HG02678 (cell line): Measurements from ENCODE around the gene C20orf173.
"Not testable (repeated sequence)": the region's sequence is repeated elsewhere in the genome, so short reads cannot be mapped to it uniquely, and the experiment has no call there.

ENCODE experiments used
- ATAC-seq: cut with Tn5 transposase; IDR thresholded peaks from one replicate; pipeline ENCODE4 v1.9.1; 2021; ENCODE audit warnings: mild to moderate bottlenecking, moderate library complexity; ENCODE audit not compliant: unreplicated experiment

C20orf173 gene

GRCh38 chr20:35547329-35547728 lies 17.9 kb upstream of the C20orf173 start:
- no peak for ATAC-seq

DNA sequence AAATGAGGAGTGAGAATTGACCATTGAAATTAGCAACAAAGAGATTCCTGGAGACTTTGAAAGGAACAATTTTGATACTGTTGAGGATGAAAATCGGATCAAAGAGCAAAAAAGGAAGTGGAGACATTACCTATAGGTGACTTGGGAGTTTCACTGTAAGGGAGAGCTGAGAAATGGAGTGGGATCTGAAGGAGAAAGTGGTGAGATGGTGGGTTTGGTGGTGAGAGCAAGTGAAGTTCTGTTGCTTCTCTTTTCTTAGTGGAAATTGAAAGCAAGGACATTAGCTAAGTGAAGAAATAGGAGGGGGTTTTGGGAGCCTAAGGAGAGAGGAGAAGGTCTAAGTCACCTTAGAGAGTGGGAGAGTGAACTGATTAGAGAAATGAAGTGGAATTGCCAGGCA lies 16.7 kb upstream of the C20orf173 start:
- ATAC-seq = no peak

GRCh38 chr20:35544941-35545340 lies 15.5 kb upstream of the C20orf173 start:
- ATAC-seq = not testable (repeated sequence)

- no peak for ATAC-seq
Measured at GRCh38 chr20:35544436-35544835, 15.0 kb upstream of the C20orf173 start.

DNA sequence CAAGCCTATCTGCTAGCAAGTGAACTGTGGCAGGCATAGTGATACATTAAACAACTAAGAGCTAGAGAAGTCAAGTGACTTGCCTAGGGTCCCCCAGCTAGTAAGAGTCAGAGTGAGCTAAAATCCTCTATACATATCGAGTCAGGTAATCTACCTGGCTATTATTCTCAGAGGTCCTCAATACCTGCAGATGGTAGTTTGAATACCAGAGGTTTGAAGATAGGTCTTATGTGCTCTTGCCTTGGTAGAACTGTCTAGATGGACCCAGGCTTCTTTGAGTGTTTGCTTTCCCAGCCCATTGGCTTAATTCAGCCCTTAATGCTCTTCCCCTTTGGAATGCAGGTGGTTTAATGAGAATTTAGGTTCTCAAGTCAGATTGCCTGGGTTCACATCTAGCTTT lies 13.5 kb upstream of the C20orf173 start:
- no peak for ATAC-seq

DNA sequence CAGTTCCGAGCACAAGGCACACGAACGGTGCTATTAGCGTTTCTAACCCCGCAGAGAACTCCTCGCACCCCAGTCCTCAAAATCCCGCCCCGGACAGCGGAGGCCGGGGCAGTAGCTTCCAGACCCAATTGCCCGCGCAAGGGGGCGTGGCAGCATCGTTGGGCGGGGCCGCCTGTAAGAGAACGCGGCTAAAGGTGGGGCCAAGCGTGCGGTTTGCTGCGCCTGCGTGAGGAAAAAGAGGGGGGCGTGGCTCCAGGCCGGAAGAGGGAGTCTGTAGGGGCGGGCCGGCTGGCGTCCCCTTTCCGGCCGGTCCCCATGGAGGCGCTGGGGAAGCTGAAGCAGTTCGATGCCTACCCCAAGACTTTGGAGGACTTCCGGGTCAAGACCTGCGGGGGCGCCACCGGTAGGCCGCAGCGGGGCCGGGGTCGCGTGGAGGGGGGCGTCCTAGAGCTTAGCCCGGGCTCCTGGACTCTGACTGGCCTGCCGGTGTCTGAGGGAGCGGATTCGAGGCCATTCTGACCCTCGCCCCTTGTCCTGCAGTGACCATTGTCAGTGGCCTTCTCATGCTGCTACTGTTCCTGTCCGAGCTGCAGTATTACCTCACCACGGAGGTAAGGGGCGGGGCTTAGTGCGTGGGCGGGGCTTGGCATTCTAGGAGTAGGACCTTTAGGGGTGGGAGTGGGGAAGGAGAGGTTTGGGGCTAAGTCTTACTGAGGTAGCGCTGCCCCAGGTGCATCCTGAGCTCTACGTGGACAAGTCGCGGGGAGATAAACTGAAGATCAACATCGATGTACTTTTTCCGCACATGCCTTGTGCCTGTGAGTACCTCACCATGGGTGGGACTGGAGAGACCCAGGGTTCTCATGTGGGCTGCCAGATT lies 12.6 kb upstream of the C20orf173 start, which contains the start of gene ERGIC3:
ERGIC3 (plus strand) TSS at position 296 of the 880 bp plus-strand sequence; CDS start at position 316, 20 bp downstream.
- ATAC-seq = peak; percentile 84

- ATAC-seq = no peak
Measured at GRCh38 chr20:35541118-35541782, 11.8 kb upstream of the C20orf173 start.

GRCh38 chr20:35539756-35540212 lies 10.3 kb upstream of the C20orf173 start:
- peak; percentile 74 for ATAC-seq

DNA sequence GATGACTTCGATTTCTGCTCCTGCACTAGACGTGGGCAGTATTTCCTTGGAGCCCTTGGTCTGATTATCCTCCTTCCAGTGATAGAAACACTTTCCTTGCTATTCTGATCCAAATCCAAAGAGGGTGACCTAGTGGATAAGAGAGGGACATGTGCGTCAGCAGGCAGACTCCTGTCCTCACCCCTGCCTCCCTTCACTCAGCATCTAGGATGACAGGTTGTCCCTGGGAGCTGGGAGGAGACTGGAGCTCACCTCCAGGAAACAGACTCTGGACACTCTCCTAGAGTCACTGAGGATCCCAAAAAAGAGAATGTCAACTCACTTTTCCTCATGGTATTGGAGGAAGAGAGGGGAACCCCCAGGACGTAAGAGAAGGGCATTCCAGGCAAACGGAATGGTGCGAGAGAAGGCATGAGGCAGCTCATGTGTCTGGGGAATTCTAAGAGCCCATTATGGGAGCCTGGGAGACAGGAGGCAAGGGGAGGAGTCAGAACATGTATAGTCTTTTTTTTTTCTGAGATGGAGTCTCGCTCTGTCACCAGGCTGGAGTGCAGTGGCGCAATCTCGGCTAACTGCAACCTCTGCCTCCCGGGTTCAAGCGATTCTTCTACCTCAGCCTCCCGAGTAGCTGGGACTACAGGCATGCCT lies 2.2 kb downstream of the C20orf173 start:
- no peak for ATAC-seq

DNA sequence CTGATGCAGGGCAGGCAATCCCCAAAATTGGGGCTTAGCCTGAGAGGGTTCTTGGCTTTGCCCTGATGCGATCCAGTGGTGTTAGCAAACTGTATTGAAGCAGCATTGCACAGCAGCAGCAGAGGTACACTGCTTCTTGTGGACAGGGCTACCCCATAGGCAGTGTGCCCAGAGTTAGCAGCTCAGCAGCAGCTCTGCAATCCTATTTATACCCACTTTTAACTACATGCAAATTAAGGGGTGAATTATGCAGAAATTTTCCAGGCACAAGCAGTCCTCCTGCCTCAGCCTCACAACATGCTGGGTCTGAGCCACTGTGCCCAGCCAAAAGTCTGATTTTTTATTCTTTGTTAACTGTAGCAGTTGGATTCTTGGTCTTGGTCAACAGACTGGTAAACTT lies 3.8 kb downstream of the C20orf173 start:
- no peak for ATAC-seq

GRCh38 chr20:35523298-35523888 lies 6.1 kb downstream of the C20orf173 start:
- ATAC-seq = no peak

DNA sequence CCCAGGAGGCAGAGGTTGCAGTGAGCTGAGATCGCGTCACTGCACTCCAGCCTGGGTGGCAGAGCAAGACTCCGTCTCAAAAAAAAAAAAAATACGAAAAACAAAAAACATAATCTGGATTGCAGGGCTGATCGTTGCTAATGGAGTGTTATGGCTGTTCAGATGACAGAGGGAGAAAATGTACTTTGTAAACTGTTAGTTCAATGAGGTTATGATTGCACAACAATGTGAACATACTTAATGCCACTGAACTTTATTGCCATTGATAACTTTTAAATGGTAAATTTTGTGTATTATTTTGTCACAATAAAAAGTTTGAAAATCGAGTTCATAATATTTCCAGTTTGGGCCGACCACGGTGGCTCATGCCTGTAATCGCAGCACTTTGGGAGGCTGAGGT lies 10.5 kb downstream of the C20orf173 start:
- no peak for ATAC-seq

DNA sequence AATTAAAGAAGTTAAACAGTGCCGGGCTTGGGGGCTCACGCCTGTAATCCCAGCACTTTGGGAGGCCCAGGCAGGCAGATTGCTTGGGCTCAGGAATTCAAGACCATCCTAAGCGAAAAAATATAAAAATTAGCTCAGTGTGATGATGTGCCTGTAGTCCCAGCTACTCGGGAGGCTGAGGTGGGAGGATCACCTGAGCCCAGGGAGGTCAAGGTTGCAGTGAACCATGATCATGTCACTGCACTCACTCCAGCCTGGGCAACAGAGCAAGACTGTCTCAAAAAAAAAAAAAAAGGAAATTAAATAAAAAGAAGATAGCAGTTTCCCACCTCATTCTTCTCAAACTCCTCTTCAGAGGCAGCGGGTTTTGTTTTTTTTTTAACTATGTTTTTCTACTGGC lies 11.7 kb downstream of the C20orf173 start:
- ATAC-seq = not testable (repeated sequence)

GRCh38 chr20:35517125-35517524 lies 12.3 kb downstream of the C20orf173 start:
- no peak for ATAC-seq

DNA sequence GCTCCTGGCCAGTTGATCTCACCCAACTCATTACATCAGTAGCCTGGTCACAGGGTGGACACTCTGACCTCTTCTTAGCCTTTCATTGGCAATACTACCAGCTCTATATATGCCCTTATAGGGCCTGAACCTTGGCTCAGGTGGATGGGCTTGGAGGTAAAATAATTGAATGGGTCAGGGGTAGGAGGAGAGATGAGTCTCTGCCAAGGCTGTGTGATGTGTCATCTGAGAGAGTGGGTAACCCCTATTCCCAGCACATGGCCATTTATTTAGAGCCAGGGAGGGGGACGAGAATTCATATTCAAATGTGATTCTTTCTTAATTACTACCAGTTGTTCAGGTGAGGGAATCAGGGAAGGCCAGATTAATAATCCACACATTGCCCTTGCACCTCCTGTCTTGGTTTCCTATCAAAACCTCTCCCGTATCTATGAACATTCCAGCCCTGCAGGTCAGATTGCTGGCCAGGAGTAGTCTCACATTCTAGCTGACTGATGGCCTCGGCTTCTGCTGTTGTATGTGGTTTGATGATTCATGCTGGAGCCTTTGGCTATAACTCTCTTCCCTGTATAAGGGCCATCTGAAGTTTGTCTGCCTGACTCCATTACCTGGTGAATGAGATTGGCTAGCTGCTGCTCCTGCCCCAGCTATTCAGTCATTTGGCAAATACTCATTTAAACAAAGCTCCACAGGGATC lies 13.4 kb downstream of the C20orf173 start:
- ATAC-seq = no peak

DNA sequence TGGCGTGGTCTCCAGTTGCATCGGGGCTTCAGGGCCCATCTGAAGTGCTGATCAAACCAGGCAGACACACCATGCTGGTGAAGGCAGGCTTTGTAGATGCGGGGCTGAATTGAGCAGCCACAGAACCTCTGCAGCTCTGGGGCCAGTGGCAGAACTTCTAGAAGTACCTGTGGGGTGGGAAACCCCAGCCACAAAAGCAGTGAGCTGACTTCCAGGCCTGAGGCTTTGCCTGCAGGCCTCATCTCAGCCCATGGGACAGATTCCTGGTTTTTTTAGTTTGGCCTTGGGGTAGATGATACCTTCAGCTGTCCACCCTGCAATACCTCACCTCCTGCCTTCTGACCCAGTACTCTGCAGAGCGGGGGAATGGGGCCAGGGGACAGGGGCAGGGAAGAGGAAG lies 14.1 kb downstream of the C20orf173 start:
- no peak for ATAC-seq

DNA sequence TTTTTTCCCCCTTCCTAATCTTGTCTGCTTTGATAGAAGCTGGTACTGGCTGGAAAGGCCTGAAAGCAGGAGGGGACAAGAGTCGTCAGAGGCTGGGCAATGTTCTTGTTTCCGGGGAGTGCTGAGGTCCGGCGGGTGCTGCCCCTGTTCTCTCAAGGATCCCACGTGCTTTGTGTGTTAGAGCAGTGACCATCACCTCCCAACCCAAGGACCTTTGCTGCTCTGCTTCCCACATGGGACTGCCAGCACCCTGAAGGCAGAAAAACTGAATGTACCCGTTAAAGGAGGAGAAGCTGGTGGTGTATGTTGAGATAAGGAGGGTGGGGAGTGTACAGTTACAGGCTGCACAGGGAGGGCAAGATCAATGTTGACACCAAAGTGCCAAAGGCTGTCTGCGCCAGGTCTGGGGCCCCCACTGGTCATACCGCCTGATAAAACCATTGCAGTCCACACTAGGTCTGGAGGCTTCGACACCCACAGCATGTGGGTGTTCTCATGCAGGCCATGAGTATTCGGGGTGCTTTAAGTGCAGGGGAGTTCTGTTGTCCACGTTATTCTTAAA lies 15.0 kb downstream of the C20orf173 start:
- no peak for ATAC-seq

GRCh38 chr20:35511814-35512420 lies 17.5 kb downstream of the C20orf173 start:
- no peak for ATAC-seq

DNA sequence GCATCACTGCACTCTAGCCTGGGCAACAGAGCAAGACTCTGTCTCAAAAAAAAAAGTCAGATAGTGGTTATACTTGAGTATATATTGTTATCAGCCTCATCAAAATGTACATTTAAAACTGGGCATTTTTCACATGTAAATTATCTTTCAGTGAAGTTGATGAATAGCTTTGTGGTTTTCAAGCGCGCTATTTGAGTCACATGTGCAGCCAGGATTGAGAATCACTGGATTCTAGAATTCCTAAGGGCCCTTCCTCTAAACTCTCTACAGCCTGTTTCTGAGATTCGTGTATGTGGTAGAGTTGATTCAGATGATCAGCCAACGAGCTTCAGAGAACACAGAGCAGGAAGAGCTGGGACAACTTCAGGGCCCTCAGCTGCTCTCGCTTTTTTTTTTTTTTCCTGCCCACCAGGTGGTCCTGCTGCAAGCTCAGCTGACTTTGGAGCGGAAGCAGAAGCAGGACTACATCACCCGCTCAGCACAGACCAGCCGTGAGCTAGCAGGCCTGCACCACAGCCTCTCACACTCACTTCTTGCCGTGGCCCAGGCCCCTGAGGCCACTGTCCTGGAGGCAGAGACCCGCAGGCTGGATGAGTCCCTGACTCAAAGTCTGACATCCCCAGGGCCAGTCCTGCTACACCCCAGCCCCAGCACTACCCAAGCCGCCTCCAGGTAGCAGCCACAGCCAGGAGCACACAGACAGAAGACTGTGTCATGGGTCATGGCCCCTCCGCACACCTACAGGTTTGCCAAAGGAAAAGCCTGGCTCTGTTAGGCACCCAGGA lies 18.3 kb downstream of the C20orf173 start:
- no peak for ATAC-seq
